ENCODE data around the gene ARHGAP24. TPM values are rescaled to one million over a fixed set of nuclear protein-coding genes. Genes with fewer than 3 reads are reported as not detected.

ARHGAP24 gene
- total RNA-seq, 1 donor from 2014 or later, result 17.8 TPM

DNA sequence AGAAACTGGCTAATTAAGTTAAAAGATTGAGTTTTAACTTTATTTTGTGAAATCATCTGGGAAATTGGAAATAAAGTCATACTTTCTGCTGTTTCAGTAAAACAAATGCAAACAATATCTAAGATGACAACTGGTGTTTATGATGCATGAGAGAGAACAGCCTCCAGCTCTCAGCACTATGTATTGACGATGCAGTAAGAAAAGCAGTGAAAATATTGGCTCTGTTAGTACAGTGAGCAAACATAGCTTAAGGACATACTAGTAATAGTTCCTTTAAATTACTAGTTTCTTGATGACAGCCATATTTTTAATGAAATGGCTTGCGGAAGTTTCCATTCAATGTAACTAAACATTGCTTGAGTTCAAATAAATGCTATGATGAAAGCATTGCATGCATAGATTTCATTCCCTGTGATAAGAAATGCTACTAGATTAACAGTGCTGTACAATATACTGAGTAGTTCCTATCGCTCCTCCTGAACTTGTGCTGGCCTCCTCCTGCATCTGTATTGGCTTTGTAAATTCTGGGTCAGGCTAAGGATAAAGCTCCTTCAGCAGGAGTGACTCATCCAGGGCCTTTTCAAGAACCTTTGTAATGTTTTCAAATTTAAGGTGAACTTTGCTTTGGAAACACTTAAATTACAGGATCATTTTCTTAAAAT lies 11.6 kb downstream of the ARHGAP24 start:
- Mint-ChIP-seq H3K27me3 (no peaks in the 10 kb centered on the region), H3K9me3 (ENCODE audit: low read depth) (no peaks in the 10 kb centered on the region)

DNA sequence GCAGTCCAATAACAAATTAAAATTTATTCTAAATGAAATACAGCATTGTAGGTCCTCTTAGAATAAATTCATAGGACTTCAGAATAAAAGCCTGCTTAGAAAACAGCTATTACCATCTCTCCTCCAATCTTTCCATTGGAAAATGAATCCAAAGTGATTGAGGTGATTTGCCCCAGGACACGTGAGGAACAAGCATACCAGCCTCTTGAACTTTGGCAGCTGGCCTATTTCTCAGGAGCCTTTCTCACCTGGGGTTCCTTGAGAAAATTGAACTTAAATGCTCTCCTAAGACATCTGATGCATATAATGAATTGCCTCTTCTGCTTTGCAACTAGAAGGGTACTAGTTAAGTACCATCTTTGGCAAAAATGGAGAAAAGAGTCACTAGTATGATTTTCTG lies 13.5 kb downstream of the ARHGAP24 start:
- TF ChIP-seq, protein P1, sequence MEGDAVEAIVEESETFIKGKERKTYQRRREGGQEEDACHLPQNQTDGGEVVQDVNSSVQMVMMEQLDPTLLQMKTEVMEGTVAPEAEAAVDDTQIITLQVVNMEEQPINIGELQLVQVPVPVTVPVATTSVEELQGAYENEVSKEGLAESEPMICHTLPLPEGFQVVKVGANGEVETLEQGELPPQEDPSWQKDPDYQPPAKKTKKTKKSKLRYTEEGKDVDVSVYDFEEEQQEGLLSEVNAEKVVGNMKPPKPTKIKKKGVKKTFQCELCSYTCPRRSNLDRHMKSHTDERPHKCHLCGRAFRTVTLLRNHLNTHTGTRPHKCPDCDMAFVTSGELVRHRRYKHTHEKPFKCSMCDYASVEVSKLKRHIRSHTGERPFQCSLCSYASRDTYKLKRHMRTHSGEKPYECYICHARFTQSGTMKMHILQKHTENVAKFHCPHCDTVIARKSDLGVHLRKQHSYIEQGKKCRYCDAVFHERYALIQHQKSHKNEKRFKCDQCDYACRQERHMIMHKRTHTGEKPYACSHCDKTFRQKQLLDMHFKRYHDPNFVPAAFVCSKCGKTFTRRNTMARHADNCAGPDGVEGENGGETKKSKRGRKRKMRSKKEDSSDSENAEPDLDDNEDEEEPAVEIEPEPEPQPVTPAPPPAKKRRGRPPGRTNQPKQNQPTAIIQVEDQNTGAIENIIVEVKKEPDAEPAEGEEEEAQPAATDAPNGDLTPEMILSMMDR (IDR thresholded peaks at IDR 0.05; ENCODE audit: unreplicated experiment), result no peak
- H3K4me1 Mint-ChIP-seq (ENCODE audit: low read depth), result no peaks in the 10 kb centered on the region
- no peaks in the 10 kb centered on the region for H3K9me3 Mint-ChIP-seq (ENCODE audit: low read depth)
- H3K36me3 Mint-ChIP-seq (ENCODE audit: insufficient read depth), result no peaks in the 10 kb centered on the region
- H3K27ac Mint-ChIP-seq, result no peak overlapping the region
- no peak overlapping the region for H3K4me3 Mint-ChIP-seq (ENCODE audit: low read depth)
- H3K27me3 Mint-ChIP-seq, result no peaks in the 10 kb centered on the region
- DNase-seq (ENCODE audit: low spot score, unreplicated experiment), result no peak

More for the DNA sequence above, 11.6 kb downstream of the ARHGAP24 start:
- no peak for DNase-seq (ENCODE audit: low spot score, unreplicated experiment)
- Mint-ChIP-seq H3K27ac (no peak overlapping the region), H3K4me1 (ENCODE audit: low read depth) (no peaks in the 10 kb centered on the region), H3K4me3 (ENCODE audit: low read depth) (no peak overlapping the region), H3K36me3 (ENCODE audit: insufficient read depth) (no peaks in the 10 kb centered on the region)
- TF ChIP-seq, protein P1 (IDR thresholded peaks at IDR 0.05; ENCODE audit: unreplicated experiment), result no peak

DNA sequence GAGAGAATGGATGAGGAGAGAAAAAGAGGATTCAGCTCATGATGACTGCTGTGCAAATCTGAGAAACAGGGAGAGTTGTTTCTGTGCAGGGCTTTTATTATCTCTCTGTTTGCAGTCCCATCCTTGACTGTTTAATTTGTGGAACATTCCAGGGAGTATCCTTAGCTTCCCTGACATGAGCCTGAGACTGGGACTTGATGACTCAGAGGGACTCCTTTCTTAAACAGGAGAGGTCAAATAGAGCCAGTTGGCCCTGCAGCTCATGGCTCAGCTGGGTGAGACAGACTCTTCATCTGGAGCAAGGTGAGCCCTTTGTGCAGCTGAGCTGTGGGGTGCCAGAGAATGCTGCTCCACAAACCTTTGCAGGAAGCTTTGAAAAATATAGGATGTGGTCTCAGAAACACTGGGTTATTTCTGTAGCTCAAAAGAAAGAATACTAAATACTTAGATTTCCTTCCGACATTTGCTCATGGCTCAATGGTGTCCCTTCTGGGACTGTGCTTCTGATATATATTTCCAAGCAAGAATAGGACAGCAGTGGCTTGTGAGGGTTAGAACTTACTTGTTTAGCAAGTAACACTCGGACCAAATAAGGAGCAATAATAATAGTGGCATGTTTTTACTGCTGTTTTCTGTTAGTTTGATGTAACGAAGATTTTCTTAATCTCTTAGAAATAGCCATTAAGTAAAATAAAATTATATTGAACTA lies 14.5 kb downstream of the ARHGAP24 start:
- Mint-ChIP-seq H3K9me3 (ENCODE audit: low read depth) (no peaks in the 10 kb centered on the region), H3K4me3 (ENCODE audit: low read depth) (no peak overlapping the region), H3K27ac (no peak overlapping the region), H3K4me1 (ENCODE audit: low read depth) (no peaks in the 10 kb centered on the region), H3K27me3 (no peaks in the 10 kb centered on the region), H3K36me3 (ENCODE audit: insufficient read depth) (no peaks in the 10 kb centered on the region)
- TF ChIP-seq, protein P1 (IDR thresholded peaks at IDR 0.05; ENCODE audit: unreplicated experiment), result no peak
- DNase-seq (ENCODE audit: low spot score, unreplicated experiment), result no peak

DNA sequence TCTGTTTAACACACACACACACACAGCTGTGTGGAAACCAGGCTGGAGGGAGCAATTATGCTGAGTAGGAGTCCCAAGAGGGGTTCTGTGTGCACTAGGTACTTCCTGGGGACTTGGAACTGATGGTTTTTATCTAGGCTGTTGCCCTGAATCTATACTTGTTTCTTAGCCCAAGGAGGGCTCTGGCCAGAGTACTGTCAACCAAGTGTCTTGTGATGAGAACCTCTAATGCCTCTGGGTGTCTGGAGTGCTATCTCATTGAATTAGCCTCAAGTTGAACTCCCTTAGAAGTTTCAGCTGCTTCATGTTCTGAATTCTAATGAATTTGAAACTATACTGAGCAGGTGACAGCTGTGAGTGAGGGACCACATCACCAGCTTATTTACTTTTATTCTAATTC lies 16.6 kb downstream of the ARHGAP24 start:
- H3K27me3 Mint-ChIP-seq, result no peaks in the 10 kb centered on the region
- H3K27ac Mint-ChIP-seq, result no peak overlapping the region
- no peaks in the 10 kb centered on the region for H3K9me3 Mint-ChIP-seq (ENCODE audit: low read depth)
- no peaks in the 10 kb centered on the region for H3K36me3 Mint-ChIP-seq (ENCODE audit: insufficient read depth)
- no peaks in the 10 kb centered on the region for H3K4me1 Mint-ChIP-seq (ENCODE audit: low read depth)
- H3K4me3 Mint-ChIP-seq (ENCODE audit: low read depth), result no peak overlapping the region
- DNase-seq (ENCODE audit: low spot score, unreplicated experiment), result no peak
- TF ChIP-seq, protein P1 (IDR thresholded peaks at IDR 0.05; ENCODE audit: unreplicated experiment), result no peak

DNA sequence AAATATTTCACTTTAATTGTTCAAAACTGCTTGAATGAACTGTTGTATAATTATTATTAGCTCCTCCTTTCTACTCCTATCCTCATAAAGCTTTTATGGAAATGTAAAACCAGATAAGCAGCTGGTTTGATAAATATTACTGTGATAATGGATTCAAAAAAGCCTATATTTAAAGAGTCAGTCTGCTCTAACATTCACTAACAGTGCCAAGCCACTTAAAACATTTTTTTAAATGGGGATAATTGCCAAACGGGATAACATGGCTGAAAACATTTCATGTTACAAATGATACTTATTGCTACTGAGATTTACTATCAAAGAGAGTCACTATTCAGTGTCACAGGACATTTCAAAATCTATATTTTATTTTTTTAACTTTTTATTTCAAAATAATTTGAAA lies 17.4 kb downstream of the ARHGAP24 start:
- Mint-ChIP-seq H3K4me3 (ENCODE audit: low read depth) (no peak overlapping the region), H3K36me3 (ENCODE audit: insufficient read depth) (no peaks in the 10 kb centered on the region), H3K27me3 (no peaks in the 10 kb centered on the region)

More for the DNA sequence above, 17.4 kb downstream of the ARHGAP24 start:
- H3K4me1 Mint-ChIP-seq (ENCODE audit: low read depth), result no peaks in the 10 kb centered on the region
- no peak overlapping the region for H3K27ac Mint-ChIP-seq
- DNase-seq (ENCODE audit: low spot score, unreplicated experiment), result no peak
- TF ChIP-seq, protein P1 (IDR thresholded peaks at IDR 0.05; ENCODE audit: unreplicated experiment), result no peak
- H3K9me3 Mint-ChIP-seq (ENCODE audit: low read depth), result no peaks in the 10 kb centered on the region

Measured in progenitor cell of endocrine pancreas (in vitro differentiated cells).